ENCODE data around the gene RAPGEF3. TPM values are rescaled to one million over a fixed set of nuclear protein-coding genes. Genes with fewer than 3 reads are reported as not detected.

RAPGEF3 gene
- total and polyA plus RNA-seq, 9 of the 15 experiments (the other 6 are each of a cell fraction or from before 2014, with no cell fraction given), result 0.03 to 0.78 (median 0.37) TPM; not detected in 1

DNA sequence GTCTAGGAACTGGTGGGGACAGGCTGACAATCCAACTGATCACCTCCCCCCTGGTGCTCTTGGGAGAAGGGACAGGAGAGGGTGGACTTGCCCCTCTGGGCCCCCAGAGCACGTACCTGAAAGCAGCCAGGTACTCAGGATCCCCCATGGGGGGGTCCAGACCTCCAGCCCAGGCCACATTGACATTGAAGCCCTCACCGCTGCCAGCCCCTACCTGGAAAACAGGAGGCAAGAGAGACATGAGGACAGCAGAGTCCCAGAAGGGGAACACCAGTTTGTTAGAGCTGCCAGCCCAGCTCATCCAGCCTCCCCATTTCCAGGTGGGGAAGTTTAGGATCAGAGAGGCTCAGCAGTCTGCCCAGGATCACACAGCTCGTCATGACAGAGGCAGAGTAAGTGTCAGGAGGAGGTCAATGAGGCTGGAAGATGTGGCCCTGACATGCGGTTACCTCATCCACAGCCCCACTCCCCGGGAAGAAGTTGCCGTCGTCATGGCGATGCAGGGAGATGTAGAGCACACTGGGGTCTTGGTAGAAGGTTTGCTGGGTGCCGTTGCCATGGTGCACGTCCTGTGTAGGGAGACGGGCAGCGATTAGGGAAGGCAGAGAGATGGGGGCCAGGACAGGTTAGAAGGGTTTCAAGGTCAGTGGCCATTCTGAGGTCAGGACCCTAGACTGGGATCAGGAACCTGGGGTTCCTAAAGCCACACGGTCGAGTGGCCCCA lies 29.1 kb upstream of the RAPGEF3 start:
- CTCF ChIA-PET (ENCODE audit: low intra/inter-chr PET ratio), result no interaction called here

More for the DNA sequence above, 29.1 kb upstream of the RAPGEF3 start:
- no TSS peak for BruUV-seq (replicated peaks)
- no peak for FAIRE-seq
- H3K4me2 ChIP-seq (ENCODE audit: insufficient read depth, low read length), result no peak overlapping the region
- 0 out of 4 replicates have a peak overlapping the region, but pooled peaks of 1 of the 2 experiments have one; percentile 4 for H3K9ac ChIP-seq (ENCODE audit: insufficient read depth in 1 of 2, low read depth in 2 of 2, low read length in 2 of 2)
- H3K79me2 ChIP-seq (ENCODE audit: control insufficient read depth, insufficient read depth, low read length), result no peaks in the 10 kb centered on the region; the same call in 2 of the 3 replicates
- no peak overlapping the region for H3K4me3 ChIP-seq
- POLR2A ChIA-PET, result interaction anchor here (0.6 to 5.5 kb wide), 4 partner anchors 11 to 376 kb away, joined by 3 to 38 read pairs (median 4); no protein-coding TSS in a partner anchor
- TF ChIP-seq ZFP36 (IDR thresholded peaks at IDR 0.05; ENCODE audit: low read depth, low read length, partially characterized antibody) (peak; percentile 75), RFX1 (IDR thresholded peaks at IDR 0.05) (peak; percentile 77), KDM1A (IDR thresholded peaks at IDR 0.05) (peak in 1 of 2 experiments; percentile 43; a peak in 1 of 4 replicates), POLR2G (IDR thresholded peaks at IDR 0.05; ENCODE audit: low read depth, low read length) (peak; percentile 41; the same call in 1 of the 2 replicates), BCOR (IDR thresholded peaks at IDR 0.05) (peak; percentile 70), RFX7 (CRISPR knock-in tag; IDR thresholded peaks at IDR 0.05) (no peak), PCBP1 (IDR thresholded peaks at IDR 0.05; ENCODE audit: low read depth, low read length, poor library complexity, severe bottlenecking) (no peak)
- TF ChIP-seq, protein P1, sequence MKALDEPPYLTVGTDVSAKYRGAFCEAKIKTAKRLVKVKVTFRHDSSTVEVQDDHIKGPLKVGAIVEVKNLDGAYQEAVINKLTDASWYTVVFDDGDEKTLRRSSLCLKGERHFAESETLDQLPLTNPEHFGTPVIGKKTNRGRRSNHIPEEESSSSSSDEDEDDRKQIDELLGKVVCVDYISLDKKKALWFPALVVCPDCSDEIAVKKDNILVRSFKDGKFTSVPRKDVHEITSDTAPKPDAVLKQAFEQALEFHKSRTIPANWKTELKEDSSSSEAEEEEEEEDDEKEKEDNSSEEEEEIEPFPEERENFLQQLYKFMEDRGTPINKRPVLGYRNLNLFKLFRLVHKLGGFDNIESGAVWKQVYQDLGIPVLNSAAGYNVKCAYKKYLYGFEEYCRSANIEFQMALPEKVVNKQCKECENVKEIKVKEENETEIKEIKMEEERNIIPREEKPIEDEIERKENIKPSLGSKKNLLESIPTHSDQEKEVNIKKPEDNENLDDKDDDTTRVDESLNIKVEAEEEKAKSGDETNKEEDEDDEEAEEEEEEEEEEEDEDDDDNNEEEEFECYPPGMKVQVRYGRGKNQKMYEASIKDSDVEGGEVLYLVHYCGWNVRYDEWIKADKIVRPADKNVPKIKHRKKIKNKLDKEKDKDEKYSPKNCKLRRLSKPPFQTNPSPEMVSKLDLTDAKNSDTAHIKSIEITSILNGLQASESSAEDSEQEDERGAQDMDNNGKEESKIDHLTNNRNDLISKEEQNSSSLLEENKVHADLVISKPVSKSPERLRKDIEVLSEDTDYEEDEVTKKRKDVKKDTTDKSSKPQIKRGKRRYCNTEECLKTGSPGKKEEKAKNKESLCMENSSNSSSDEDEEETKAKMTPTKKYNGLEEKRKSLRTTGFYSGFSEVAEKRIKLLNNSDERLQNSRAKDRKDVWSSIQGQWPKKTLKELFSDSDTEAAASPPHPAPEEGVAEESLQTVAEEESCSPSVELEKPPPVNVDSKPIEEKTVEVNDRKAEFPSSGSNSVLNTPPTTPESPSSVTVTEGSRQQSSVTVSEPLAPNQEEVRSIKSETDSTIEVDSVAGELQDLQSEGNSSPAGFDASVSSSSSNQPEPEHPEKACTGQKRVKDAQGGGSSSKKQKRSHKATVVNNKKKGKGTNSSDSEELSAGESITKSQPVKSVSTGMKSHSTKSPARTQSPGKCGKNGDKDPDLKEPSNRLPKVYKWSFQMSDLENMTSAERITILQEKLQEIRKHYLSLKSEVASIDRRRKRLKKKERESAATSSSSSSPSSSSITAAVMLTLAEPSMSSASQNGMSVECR (CRISPR knock-in tag; IDR thresholded peaks at IDR 0.05), result no peak
- H4K20me1 ChIP-seq (replicated peaks; ENCODE audit: control insufficient read depth, insufficient read depth, low read length), result 0 out of 2 replicates have a peak, but pooled peaks cover 9% of the 10 kb centered on the region
- peaks cover 0 to 27% of the 10 kb centered on the region in 2 experiments; a peak in 2 of 5 replicates for H3K4me1 ChIP-seq (replicated peaks in 1 of 2; ENCODE audit: control insufficient read depth in 2 of 2, insufficient read depth in 2 of 2, low read length in 2 of 2)
- H3K27ac ChIP-seq (ENCODE audit: extremely low read depth, low read depth, low read length), result no peak overlapping the region
- H3K9me1 ChIP-seq (ENCODE audit: control insufficient read depth, insufficient read depth, low read length), result no peaks in the 10 kb centered on the region
- in situ Hi-C loops (cut with MboI), result loop anchor here (5.0 kb wide), 1 partner anchor 50 kb away; no protein-coding TSS in a partner anchor
- no peak for ATAC-seq
- peaks cover 100% of the 10 kb centered on the region; the same call in 2 of the 3 replicates for H3K36me3 ChIP-seq (ENCODE audit: control insufficient read depth, insufficient read depth, low read length)
- 82% methylated on average over 14 of the region's 14 CpGs for WGBS (ENCODE audit: insufficient coverage, low coverage, missing lambda C conversion rate)
- intact Hi-C loops (cut with micrococcal nuclease), result no loop called here
- no peaks in the 10 kb centered on the region for H3K27me3 ChIP-seq (ENCODE audit: control insufficient read depth in 2 of 2, insufficient read depth in 2 of 2, low read length in 2 of 2)
- H2AFZ ChIP-seq (ENCODE audit: low read depth, low read length), result no peak overlapping the region
- no peaks in the 10 kb centered on the region for H3K9me3 ChIP-seq (replicated peaks; ENCODE audit: control insufficient read depth, insufficient read depth, low read depth, low read length)
- no peak for DNase-seq (ENCODE audit: extremely low read depth in 1 of 4, low spot score in 3 of 4)
